Upper lobe of right lung (tissue), 1 donor: Measurements from ENCODE around the gene EDRF1. TPM values are rescaled to one million over a fixed set of nuclear protein-coding genes. Genes with fewer than 3 reads are reported as not detected.

ENCODE experiments used
- ATAC-seq: fragments of 200-7000 bp; cut with Tn5 transposase; one replicate; pipeline ENCODE4 v1.9.1; 2020; ENCODE audit warnings: mild to moderate bottlenecking, moderate library complexity
- DNase-seq: peaks from one replicate; pipeline ENCODE4 v3.0.0-alpha.2; 2020
- H3K27ac ChIP-seq: fragments of 200-600 bp; one replicate; pipeline ENCODE4 v1.8.0; 2022
- H3K27me3 ChIP-seq: fragments of 200-600 bp; one replicate; pipeline ENCODE4 v1.8.0; 2022; ENCODE audit warnings: mild to moderate bottlenecking
- H3K36me3 ChIP-seq: fragments of 200-600 bp; one replicate; pipeline ENCODE4 v1.8.0; 2022
- H3K4me1 ChIP-seq: fragments of 200-600 bp; one replicate; pipeline ENCODE4 v1.8.0; 2022
- H3K4me3 ChIP-seq: fragments of 200-600 bp; one replicate; pipeline ENCODE4 v1.8.0; 2022; ENCODE audit warnings: mild to moderate bottlenecking
- H3K9me3 ChIP-seq: fragments of 200-600 bp; one replicate; pipeline ENCODE4 v1.8.0; 2022
- CTCF ChIP-seq: fragments of 200-600 bp; IDR thresholded peaks from one replicate; pipeline ENCODE4 v1.8.0; 2022; ENCODE audit warnings: antibody characterized with exemption
- intact Hi-C: fragments of 100-400 bp; cut with DNase I; formaldehyde crosslinking; loops from one replicate; pipeline ENCODE4 v1.11.0; 2022
- long read RNA-seq: library from polyadenylated mRNA; unstranded; transcript quantifications from one replicate; pipeline ENCODE4 v2.0.0, GENCODE V29; 2021
- total RNA-seq: library from RNA; stranded (reverse); fragmentation: NEBNext Ultra II Directional; extraction: Animal tissue kit (Norgen Biotek cat#: 25700); gene quantifications from one replicate; pipeline ENCODE4 v1.2.1, GENCODE V29; 2021
- donor health status: DM: no; HTN: yes; CAD: no; lungs with severe emphysema.

The EDRF1 gene, protein sequence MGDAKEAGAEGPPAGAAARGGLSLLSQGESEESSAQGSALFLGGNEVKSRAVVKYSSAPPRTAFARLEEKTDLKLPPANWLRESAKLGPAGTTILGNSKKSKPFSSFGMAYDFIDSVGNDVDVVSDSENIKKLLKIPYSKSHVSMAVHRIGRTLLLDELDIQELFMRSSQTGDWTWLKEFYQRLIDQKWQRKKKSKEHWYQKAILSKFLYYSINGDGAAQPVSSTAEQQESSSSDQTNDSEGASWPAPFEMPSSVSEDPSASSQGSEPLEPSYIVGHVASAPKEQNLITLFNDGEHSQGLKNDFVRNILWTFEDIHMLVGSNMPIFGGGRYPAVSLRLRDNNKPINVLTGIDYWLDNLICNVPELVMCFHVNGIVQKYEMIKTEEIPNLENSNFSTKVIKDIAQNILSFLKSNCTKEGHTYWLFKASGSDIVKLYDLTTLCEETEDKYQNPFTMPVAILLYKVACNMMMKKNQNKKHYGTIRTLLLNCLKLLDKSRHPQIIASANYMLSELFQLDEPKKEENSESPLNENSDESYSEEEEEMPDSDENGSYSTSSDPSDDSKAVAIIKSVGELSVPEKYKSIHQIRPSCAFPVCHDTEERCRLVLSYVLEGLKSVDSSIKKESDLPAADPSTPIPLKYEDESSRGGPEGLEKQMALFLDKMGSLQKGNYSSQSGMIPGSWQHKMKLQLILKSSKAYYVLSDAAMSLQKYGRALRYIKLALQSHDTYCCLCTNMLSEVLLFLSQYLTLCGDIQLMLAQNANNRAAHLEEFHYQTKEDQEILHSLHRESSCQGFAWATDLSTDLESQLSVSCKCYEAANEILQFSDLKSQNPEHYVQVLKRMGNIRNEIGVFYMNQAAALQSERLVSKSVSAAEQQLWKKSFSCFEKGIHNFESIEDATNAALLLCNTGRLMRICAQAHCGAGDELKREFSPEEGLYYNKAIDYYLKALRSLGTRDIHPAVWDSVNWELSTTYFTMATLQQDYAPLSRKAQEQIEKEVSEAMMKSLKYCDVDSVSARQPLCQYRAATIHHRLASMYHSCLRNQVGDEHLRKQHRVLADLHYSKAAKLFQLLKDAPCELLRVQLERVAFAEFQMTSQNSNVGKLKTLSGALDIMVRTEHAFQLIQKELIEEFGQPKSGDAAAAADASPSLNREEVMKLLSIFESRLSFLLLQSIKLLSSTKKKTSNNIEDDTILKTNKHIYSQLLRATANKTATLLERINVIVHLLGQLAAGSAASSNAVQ
- 20.8 TPM for total RNA-seq
- long read RNA-seq, full-length matches to known transcripts: 10 of 18 reads
- long read RNA-seq, partial matches to known transcripts: 4 of 18 reads
- long read RNA-seq, other reads (novel, unspliced or antisense): 4 of 18 reads

- Histone ChIP-seq H3K9me3 (no peaks in the 10 kb centered on the region), H3K4me3 (peak within 1 kb of the TSS; percentile 96), H3K27me3 (no peaks in the 10 kb centered on the region), H3K4me1 (peaks cover 12% of the 10 kb centered on the region), H3K27ac (peak within 1 kb of the TSS; percentile 95), H3K36me3 (peaks cover 35% of the 10 kb centered on the region)
- ATAC-seq: peak; percentile 100
- DNase-seq: peak; percentile 99
- TF ChIP-seq CTCF: no peak
- intact Hi-C loops: no loop called here
Observed at GRCh38 chr10:125719173-125720001, at the start of gene EDRF1. Gene EDRF1, plus strand, starts transcription at chr10:125719709. Its CDS starts 99 bp downstream, at chr10:125719808.

- Histone ChIP-seq H3K9me3 (peaks cover 7% of the 10 kb centered on the region), H3K4me1 (no peaks in the 10 kb centered on the region), H3K4me3 (no peak overlapping the region), H3K36me3 (no peaks in the 10 kb centered on the region), H3K27me3 (no peaks in the 10 kb centered on the region), H3K27ac (no peak overlapping the region)
- intact Hi-C loops: no loop called here
- DNase-seq (no peak), ATAC-seq (no peak)
- TF ChIP-seq CTCF: no peak
Observed at GRCh38 chr10:125672884-125673283, 46.6 kb upstream of the EDRF1 start.

DNA sequence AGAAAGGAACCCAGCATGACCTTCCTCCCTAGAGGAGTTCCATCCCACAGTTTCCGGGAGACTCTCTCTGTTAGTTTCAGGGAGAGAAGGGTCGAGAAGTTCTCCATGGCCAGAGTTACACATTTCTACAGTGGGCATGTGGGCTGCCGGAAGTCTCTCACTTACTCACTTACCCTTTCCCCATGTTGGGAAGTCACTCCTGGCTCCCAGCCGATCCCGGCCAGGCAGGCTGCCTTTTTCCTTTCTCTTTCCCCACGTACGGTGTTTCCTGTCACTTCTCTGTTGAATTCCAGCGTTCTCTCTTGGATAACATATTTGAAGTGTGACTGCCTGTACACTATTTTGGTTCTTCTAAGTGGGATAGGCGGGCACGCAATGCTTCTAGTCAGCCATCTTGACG, 40.1 kb upstream of the EDRF1 start:
- DNase-seq: no peak
- peaks cover 7% of the 10 kb centered on the region for H3K9me3 ChIP-seq
- no peaks in the 10 kb centered on the region for H3K27me3 ChIP-seq
- no peaks in the 10 kb centered on the region for H3K4me1 ChIP-seq
- TF ChIP-seq CTCF: no peak
- no peak overlapping the region for H3K27ac ChIP-seq
- ATAC-seq: no peak
- no peak overlapping the region for H3K4me3 ChIP-seq
- intact Hi-C loops: no loop called here
- H3K36me3 ChIP-seq: no peaks in the 10 kb centered on the region

- DNase-seq (no peak), ATAC-seq (no peak)
- Histone ChIP-seq H3K9me3 (no peaks in the 10 kb centered on the region), H3K27me3 (no peaks in the 10 kb centered on the region), H3K4me3 (no peak within 1 kb of the TSS), H3K36me3 (no peaks in the 10 kb centered on the region), H3K27ac (no peak within 1 kb of the TSS), H3K4me1 (no peaks in the 10 kb centered on the region)
- no peak for TF ChIP-seq CTCF
- intact Hi-C loops: no loop called here
Observed at GRCh38 chr10:125683063-125683462, 36.4 kb upstream of the EDRF1 start, which contains the start of gene TEX36. Gene TEX36, minus strand, starts transcription at chr10:125683163. Its CDS starts 174 bp downstream, at chr10:125682989.
